Fibroblast of gingiva (primary cell): ENCODE measurements around the gene ECEL1.

ENCODE experiments used
- DNase-seq: peaks from one replicate; pipeline ENCODE4 v3.0.0-alpha.2; 2011; ENCODE audit warnings: low read depth

Gene ECEL1

DNA sequence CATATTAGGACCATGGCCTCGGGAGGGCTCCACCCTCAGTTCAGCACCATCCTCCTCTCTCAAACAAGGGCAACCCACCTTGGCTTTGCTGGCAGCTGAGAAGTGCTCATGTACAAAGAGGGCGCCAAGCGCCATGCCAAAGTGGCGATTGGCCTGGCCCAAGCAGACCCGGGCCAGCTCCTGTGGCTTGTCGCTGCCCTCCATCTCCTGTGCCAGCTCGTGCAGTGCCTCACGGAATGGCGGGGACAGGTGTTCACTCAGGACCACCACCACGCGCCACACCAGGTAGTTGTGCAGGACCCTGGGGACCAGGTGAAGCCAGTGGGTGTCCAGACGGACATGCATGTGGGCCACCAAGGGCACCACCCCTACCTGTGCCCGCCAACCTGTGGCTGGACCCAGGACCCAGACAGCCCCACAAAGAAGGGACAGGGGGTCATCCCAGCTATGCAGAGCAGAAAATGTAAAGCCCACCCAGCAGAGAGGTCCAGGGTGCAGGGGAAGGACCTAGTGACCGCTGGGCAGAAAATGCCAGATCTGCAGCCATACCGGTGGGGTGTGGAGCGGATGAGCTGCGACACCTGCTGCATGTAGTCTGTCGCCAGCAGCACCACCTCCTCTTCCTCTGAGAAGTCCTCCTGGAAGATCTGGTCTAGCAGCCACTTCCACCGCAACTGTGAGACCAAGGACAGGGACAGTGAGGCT lies 3.6 kb downstream of the ECEL1 start:
- no peak for DNase-seq

DNA sequence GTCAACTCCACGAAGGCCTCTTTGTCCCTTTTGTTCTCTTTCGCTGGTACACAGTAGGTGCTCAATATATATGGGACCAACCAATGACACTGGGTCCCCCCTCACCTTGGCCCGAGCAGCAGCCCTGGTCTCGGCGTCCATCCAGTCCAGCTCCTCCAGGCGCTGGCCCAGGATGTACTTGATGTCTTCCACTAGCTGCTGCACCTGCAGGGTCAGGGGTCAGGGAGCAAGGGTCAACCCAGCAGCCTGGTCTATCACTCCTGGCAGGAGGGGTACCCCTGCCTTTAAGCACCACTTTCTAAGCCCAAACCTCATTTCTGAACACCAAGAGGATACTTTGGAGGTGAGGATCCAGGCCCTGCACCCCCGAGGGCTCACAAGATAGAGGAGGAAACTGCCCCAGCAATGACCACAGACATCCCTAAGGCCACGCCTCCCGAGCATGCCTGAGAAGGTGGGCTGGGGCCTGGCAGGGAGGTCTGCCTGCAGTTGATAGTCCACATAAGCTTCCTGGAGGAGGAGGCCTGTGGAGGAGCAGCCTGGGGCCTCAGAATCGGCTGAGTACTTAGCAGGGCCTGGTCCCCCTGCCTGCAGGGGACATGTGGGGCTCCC lies 4.2 kb downstream of the ECEL1 start:
- DNase-seq, result no peak

DNA sequence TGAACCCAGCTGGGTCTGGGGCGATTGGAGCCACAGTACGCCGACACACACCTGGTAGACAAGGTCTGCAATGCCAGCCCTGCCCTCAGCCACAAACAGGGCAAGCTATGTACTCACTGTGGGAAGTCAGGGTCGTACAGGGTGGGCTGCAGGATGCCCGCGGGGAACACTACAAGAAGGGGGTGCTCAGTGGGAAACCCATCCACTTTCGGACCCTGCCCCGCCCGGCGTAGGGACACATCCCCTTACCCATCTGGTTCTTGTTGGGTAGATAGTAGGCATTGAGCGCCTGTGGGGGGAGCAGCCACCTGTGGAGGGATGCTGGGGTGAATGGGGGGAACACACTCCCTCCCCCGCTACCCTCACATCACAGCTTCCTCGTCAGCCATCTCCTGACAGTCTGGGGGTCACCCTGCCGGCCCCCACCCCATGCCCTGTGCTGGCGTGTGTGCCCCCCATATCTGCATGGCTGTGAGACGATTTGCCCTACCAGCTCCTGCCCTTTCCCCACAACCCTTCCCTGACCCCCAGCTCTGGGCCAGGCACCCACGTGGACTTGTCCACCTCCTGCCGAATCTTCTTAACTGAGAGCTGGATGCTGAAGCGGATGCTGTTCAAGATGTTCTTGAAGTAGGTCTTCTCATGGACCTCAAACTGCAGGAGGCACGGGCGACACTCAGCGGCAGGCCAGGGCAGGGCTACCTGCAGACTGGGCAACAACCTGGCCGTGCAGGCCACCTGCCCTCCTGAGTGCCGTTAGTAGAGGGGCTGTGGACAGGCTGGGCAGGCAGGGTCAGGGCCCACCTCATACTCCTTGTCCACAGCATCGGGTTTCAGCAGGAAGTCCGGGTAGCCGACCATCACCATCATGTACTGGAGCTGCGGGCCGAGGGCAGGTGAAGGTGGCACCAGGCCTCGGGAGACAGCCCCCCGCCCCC lies 5.1 kb downstream of the ECEL1 start:
- no peak for DNase-seq

DNA sequence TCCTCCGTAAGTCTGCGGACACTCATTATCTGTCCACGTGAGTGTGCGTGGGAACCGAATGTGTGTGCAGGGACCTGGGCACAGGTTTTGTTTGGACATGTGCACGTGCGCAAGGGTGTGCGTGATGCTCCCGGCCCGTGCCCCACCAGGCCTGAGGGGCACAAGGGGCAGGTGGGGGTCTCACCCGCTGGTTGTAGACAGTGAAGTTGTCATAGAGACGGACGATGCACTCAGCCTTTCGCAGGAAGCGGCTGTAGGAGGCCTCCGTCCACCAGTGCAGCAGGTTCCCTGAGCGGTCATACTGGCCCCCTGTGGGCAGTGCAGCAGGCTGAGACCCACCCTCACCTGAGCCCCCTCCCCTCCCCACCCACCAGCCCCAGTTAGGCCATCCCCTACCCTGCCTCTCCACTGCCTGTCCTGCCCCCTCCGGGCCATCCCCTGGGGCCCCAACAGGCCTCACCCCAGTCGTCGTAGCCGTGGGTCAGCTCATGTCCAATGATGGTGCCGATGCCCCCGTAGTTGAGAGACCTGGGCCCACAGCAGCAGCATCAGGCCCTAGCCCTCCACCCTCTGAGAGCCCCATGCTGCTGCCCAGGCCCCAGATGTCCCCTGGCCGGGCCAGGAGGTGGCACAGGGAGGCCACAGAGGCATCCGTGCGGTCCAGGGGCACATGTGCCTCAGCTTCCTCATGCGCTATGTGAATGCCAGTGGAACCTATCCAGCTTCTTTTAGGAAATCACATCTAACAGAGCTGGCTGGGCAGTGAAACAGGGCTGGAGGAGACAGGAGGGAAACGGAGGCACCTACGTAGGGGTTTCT lies 6.1 kb downstream of the ECEL1 start:
- no peak for DNase-seq

DNA sequence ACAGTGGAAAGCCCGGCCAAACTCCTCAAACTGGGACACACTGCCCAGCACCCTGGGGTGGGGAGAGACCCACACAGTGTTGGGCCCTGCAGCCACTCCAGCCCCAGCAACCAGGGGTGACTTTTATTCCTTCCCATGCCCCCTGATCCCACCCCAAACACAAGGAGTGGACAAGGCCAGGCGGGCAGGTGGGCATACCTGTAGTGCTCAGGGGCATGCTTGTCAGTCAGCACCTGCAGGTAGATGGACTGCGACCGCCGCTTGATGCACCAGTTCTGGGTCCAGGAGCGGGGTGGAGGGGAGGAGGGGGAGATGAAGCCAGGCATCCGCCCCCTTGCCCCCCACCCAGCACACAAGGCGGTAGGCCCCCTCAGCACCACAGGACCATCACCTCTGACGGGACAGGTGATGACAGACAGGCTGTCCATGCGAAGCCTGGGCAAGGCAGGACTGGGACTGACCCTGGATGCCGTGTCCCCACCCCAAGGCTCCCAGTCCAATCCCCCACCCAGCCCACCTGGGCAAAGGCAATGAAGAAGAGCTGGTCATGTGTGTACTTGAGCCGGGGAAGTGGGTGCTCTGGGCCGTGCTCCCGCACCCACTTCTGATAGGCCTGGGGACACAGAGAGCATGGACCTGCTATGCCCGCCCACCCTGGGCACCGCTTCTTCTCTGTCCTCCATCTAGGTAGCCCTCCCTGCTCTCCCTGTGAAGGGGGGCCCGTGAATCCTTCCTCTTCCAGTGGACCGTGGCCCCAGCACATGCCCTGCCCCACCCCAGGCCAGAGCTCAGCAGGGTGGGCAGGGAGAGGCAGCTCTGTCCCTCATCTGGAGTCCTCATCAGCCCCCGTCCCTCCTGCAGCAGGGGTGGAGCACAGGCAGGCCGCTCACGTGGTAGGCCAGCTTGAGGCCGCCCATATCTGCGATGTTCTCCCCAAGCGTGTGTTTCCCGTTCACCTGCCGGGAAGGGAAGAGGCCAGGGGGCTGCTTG lies 7.1 kb downstream of the ECEL1 start:
- no peak for DNase-seq

DNA sequence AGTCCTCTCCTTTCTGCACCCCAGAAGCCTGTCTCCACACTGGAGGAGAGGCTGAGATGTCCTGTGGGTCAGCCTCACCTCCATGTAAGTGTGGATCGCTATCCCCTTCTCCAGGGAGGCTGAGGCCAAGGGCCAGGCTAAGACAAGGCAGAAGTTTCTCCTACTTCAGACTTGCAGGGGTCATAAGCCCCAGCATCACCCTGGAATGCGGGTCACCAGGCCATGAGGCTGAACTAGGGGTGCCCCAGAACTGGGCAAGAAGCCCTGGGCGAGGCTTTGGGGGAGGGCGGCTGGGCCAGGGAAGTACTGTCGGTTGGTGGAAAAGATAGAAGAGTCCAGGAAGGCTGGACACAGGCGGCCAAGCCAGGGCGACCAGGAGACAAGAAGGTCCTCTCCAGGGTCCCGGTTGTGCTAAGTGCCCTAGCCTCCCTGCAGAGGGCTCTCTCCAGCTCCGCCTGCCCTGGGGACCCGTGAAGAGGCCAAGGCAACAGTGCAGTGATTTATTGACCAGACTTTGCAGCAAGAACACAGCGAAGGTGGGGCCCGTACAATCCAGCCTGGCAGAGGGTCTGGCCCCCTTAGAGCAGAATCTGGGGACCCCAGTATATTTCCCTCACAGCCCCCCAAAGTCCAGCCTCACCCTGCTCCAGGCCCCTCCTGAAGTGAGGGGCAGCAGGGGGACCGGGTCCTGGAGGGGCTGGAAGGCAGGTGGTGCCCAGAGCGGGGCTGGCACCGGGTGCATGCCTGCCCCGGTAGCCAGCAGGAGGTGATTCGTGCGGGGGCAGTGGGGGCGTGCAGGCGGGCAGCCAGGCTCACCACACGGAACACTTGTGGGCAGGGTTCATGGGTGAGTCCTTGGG lies 8.1 kb downstream of the ECEL1 start:
- DNase-seq, result no peak

DNA sequence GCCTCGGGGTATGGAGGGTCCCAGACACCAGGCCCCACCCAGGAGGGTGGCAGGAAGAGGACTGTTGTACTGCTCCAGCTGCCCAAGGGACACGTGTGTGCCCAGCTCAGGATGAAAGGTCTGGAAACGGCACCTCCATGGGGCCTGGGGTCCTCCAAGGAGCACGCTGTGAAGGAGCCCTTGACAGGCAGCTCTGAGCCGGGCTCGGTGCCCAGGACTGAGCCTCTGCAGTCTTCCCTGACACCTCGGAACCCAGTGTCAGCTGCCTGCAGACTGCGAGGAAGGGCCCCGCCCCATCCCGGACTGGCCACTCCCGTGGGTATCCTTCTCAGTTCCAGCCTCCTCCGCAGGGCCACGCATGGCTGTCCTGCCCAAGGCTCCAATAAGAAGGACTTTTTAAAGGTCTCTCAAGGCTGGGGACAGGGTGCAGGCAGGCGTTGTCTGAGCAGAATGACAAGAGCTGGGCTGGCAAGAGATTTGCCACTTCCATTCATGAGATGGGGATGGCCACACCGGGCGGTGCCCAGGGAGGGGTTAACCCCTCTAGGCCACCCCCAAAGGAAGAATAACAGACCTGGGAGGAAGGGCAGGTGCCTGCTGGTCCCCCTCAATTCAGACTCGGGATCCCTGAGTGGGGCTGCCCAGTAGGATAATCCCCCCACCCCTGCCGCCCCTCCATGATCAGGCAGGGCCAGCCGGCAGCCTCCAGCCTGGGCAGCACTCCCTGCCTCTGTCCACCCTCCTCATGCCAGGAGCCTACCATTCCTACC lies 8.9 kb downstream of the ECEL1 start:
- no peak for DNase-seq

DNA sequence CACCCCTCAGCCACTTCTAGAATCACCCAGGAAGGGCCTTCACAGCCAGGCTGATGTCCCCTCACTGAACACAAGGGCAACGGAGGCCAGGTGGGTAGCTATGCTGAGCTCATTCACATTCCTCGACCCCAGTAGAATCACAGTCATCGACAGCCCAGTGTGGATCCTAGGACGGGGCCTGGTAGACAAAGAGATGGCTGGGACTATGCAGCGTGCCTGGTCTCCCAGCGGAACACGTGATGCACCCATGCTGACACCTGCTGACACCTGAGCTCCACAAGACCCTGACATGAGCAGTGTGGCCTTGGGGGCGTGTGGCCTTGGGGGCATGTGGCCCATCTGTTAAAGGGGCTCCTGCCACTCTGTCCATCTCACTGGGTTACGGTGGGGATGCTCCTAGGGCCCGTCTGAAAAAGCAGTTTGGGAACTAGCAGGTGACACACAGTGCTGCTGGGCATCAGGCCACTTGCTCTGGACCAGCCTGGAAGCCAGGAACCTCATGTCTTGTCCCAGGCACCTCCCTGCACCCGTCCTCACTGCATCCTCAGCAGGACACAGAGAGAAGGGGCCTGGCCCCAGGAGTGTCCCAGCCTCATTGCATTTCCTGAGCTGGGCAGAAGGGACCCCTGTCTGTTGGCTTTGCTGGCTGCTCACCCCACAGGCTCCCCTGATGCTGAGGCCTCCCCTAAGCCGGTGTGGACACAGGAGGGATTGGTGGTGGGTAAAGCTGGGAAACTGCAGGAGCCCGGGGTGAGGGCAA lies 9.7 kb downstream of the ECEL1 start:
- DNase-seq, result no peak

DNA sequence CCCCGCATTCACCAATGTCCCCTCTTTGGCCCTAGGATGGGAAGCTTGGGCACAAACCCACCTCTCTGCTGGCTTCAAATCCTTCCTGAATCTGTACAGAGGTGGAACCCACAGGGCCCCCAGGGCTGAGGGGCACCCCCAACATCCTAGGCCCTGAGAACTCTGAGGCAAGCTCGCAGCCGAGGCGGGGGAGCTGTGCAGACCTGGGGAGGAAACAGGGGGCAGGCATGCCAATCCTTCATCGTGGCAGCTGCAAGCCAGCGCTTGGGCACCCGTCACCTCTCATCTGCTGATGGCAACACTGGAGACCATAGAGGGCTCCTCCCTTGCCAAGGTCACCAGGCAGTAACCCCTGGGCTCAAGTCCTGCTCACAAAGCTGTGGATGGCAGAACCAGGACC lies 10.8 kb downstream of the ECEL1 start:
- no peak for DNase-seq

DNA sequence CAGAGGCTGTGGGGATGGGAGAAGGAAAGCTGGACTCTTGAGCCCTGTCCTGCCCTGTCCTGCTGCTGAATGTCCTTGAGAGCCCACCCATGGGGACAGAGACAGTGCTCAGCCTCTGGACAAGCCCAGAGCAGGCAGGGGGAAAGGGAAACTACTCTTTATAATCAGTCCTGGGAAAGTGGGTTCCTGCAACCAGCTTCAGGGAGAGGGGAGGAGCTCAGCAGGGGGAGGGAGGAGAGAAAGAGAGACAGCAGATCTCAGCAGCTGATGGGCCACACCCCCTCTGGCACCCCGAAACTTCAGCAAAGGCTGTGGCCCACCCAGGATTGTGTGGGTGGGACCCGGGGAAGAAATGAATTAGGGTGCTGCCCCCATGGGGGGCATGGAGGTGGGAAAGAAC lies 11.6 kb downstream of the ECEL1 start:
- no peak for DNase-seq

DNA sequence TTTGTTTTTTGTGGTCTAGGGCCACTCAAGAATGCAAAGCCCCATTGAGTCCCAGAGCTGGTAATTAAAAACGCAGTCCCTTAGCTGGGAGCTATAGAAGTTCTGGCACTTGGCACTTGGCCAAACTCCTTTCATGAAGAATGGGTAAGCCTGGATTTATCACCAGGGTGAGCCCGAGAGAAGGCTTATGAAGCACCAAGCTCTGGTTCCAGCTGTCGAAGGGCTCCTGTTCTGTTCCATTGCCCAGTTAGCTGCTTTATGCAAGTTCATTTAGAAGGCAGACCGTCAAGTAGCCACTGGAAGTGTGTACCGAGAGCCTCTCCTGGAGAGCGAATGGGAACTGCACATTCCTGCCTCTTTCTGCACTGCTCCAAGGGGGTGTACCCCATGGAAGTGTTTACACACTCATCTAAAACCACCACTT lies 14.2 kb downstream of the ECEL1 start:
- DNase-seq, result no peak

DNA sequence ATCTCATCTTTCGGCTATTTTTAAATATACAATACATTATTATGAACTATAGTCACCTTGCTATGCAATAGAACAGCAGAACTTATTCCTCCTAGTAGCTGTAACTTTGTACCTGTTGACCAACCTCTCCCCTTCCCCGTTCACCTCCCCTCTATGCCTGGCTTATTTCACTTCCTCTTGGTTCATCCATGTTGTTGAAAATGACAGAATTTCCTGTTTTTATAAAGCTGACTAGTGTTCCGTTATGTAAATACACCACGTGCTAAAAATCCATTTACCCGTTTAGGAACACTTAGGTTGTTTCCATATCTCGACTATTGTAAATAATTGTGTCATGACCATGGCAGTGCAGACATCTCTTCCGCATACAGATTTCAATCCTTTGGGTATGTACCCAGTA lies 21.4 kb downstream of the ECEL1 start:
- no peak for DNase-seq

DNA sequence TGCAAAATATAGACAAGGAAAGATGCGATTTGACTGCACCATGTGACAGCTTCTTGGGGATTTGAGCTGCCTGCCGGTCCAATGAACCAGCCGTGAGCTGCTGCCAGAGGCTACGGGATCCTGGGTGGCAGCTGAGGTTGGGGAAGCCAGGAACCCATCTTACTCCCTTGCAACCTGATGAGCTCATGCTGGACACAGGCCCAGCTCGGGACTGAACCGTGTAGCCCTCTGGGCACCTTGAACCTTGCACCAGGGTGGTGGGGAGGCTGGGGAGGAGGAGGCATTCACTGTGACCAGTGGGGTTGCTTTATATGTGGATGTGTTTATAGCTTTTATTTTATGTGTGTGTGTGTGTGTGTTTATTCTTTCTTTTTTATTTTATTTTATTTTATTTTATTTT lies 22.6 kb downstream of the ECEL1 start:
- no peak for DNase-seq

DNA sequence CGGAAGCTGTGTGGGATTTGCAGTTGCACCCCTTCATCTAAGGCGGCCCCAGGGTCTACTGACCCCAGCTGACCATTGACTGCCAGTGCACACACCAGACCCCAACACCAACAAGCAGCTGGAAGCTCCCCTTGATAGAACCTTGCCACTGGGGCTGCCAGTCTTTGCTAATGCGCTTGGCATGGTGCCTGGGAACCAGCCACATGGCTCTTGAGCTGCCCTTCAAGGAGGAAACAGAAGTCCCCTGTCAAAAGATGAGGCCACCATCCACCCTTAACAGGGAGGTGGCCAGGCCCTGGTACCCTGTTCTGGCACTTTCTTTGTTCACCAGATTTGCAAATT lies 23.1 kb downstream of the ECEL1 start:
- DNase-seq, result no peak

DNA sequence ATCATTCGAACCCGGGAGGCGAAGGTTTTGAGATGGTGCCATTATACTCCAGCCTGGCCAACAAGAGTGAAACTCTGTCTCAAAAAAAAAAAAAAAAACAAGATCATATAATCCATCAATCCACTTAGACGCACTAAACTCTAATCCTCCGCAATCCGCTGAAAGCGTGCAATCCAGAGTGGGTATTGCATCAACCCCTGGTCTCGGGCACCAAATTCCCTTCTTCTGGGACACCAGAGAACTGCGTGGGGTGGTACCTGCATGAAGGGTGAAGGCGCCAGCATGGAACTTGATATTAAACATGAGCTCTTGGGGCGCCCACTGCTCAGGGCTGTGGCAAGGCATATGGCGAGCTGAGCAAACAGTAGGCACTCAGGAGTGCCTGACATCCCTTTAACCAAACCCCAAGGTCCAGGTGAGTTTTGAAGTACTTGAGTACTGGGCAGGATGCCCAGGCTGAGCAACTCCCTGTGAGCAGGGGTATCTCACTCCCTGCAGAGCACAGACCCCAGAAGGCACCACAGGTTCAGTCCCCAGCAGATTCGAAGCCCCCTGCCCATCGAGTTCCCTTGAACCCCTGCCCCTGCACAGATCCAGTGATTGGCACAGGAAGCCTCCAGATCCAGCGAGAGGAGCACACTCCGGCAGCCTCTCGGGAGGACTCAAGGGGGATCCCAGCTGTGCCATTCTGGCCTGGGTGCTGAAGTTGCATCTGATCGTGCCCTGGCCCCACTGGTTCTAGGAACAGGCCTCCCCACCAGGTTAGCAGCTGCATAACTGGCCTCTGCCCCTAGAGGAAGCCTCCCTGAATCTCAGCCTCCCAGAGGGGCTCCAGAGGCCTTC lies 23.7 kb downstream of the ECEL1 start:
- DNase-seq, result no peak

DNA sequence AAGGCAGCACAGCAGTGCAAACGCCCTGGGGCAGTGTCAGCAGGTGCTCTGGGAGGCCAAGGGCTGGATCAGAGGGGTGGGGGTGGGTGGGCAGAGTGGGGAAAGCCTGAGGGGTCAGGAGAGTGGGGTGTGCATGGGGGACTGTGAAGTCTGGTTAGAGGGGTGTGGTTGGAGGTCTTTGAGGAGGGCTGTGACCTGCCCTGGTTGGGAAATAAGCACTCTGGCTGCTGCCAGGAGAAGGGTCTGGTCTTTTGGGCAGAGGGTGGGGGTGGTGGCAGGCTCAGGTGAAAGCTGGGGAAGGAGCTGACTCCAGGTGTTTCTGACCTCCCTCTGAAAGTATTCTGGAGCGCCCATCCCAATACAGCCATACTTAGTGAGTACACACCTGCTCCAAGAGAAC lies 27.5 kb downstream of the ECEL1 start:
- no peak for DNase-seq

DNA sequence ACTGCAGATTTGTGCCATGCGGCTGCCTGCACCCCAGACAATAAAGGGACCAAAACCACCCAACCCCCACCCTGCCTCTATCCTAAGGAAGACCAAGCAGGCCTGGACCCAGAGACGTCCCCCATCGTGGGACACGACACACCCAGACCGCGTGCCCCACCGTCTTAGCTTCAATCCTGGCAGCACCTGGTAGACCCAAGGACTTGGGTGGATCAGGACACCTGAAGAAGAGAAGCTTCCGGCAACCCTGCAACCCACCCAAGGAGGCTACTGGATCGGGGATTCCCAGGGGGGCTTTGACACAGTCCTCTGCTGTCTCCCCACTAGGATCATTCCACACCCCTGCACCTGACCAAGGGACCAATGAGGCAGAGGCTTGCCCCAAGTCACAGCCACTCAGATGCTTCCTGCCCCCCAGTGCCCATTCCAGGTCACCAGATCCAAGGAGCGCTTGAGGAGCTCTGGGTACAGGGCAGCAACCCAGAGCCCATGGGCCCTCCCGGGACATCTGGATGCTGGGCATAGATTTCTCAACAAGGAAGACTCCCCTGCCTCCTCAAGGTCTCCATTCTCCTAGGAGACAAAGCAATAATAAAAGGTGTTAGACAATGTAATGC lies 28.1 kb downstream of the ECEL1 start:
- DNase-seq, result no peak
